GM23338 (cell line): ENCODE results near the gene CHRNA3. TPM values are rescaled to one million over a fixed set of nuclear protein-coding genes. Genes with fewer than 3 reads are reported as not detected.

ENCODE experiments used
- ATAC-seq: fragments of 200-7000 bp; cut with Tn5 transposase; 3 replicates; pipeline ENCODE4 v1.9.1; 2020
- DNase-seq: peaks from one replicate; pipeline ENCODE4 v3.0.0-alpha.2; 2015; ENCODE audit warnings: low spot score
- H2AFZ ChIP-seq: fragments of 200-600 bp; sonication (generic); 2 replicates; pipeline ENCODE4 v1.8.0; 2016; ENCODE audit warnings: antibody characterized with exemption, mild to moderate bottlenecking, moderate library complexity
- H3F3A ChIP-seq: fragments of 200-600 bp; sonication (generic); replicated peaks from 2 replicates; pipeline ENCODE4 v1.8.0; 2017; ENCODE audit warnings: antibody characterized with exemption, mixed run types, low read depth
- H3K27ac ChIP-seq: fragments of 200-600 bp; sonication (generic); 2 replicates; pipeline ENCODE4 v1.6.1; 2016; ENCODE audit warnings: low read depth
- H3K27me3 ChIP-seq: fragments of 200-600 bp; sonication (generic); 2 replicates; pipeline ENCODE4 v1.8.0; 2016; ENCODE audit warnings: mild to moderate bottlenecking, mixed run types, moderate library complexity; ENCODE audit not compliant: insufficient read depth
- H3K36me3 ChIP-seq: fragments of 200-600 bp; sonication (generic); 2 replicates; pipeline ENCODE4 v1.8.0; 2016; ENCODE audit warnings: mild to moderate bottlenecking; ENCODE audit not compliant: insufficient read depth
- H3K4me1 ChIP-seq: fragments of 200-600 bp; sonication (generic); 2 replicates; pipeline ENCODE4 v1.8.0; 2016; ENCODE audit warnings: mild to moderate bottlenecking, moderate library complexity; ENCODE audit not compliant: insufficient read depth
- H3K4me2 ChIP-seq: fragments of 200-600 bp; sonication (generic); 2 replicates; pipeline ENCODE4 v1.7.1; 2017; ENCODE audit warnings: mixed run types
- H3K4me3 ChIP-seq: fragments of 200-600 bp; sonication (generic); 2 replicates; pipeline ENCODE4 v1.6.1; 2016; ENCODE audit warnings: mixed run types
- H3K79me2 ChIP-seq: fragments of 200-600 bp; sonication (generic); replicated peaks from 2 replicates; pipeline ENCODE4 v1.8.0; 2017; ENCODE audit warnings: mild to moderate bottlenecking; ENCODE audit not compliant: insufficient read depth
- H3K9me2 ChIP-seq: fragments of 200-600 bp; sonication (generic); 2 replicates; pipeline ENCODE4 v1.8.0; 2017; ENCODE audit not compliant: insufficient read depth
- H4K20me1 ChIP-seq: fragments of 200-600 bp; sonication (generic); replicated peaks from 2 replicates; pipeline ENCODE4 v1.8.0; 2017; ENCODE audit warnings: mild to moderate bottlenecking; ENCODE audit not compliant: insufficient read depth
- H3K27ac Mint-ChIP-seq: 2 replicates; pipeline ENCODE4 v1.8.0; 2020; ENCODE audit warnings: inconsistent platforms, mild to moderate bottlenecking, moderate library complexity, mixed read lengths
- H3K27me3 Mint-ChIP-seq: 3 replicates; pipeline ENCODE4 v1.8.0; 2022; ENCODE audit warnings: low read depth, mild to moderate bottlenecking, moderate library complexity, mixed read lengths, inconsistent platforms; ENCODE audit not compliant: insufficient read depth, poor library complexity
- H3K36me3 Mint-ChIP-seq: 3 replicates; pipeline ENCODE4 v1.8.0; 2021; ENCODE audit warnings: low read depth, mild to moderate bottlenecking, inconsistent platforms, moderate library complexity, mixed read lengths
- H3K4me1 Mint-ChIP-seq: 3 replicates; pipeline ENCODE4 v1.8.0; 2020; ENCODE audit warnings: mild to moderate bottlenecking, inconsistent platforms, mixed read lengths
- H3K4me3 Mint-ChIP-seq: 3 replicates; pipeline ENCODE4 v1.8.0; 2021; ENCODE audit warnings: moderate library complexity, mild to moderate bottlenecking, inconsistent platforms, mixed read lengths
- H3K9me3 Mint-ChIP-seq: 3 replicates; pipeline ENCODE4 v1.8.0; 2020; ENCODE audit warnings: moderate library complexity, mild to moderate bottlenecking, inconsistent platforms, mixed read lengths
- CREB1 ChIP-seq: fragments of 250-450 bp; sonication (Bioruptor Pico); IDR thresholded peaks from 2 replicates; pipeline ENCODE4 v1.5.0; 2020; ENCODE audit warnings: low read depth, mild to moderate bottlenecking, moderate library complexity
- EZH2 ChIP-seq: fragments of 200-600 bp; sonication (generic); IDR thresholded peaks from one replicate; pipeline ENCODE4 v1.8.0; 2017; ENCODE audit warnings: antibody characterized with exemption, mild to moderate bottlenecking, low read depth; ENCODE audit not compliant: unreplicated experiment
- NANOG ChIP-seq: IDR thresholded peaks from 2 replicates; pipeline ENCODE4 v1.6.1; 2016; ENCODE audit warnings: antibody characterized with exemption, borderline replicate concordance
- ZNF462 ChIP-seq: fragments of 250-450 bp; sonication (Bioruptor Pico); IDR thresholded peaks from 2 replicates; pipeline ENCODE4 v1.5.0; 2020; ENCODE audit warnings: mild to moderate bottlenecking, moderate library complexity
- polyA plus RNA-seq: library from polyadenylated mRNA; unstranded; fragments of >200 nt; fragmentation: Nextera tagmentation; extraction: Ambion mirVana; gene quantifications from 2 replicates; pipeline ENCODE4 v1.2.1, GENCODE V29; 2016
- total RNA-seq: library from RNA; depleted of rRNA; stranded (reverse); fragments of >200 nt; shearing (Covaris generic); gene quantifications from 2 replicates; pipeline ENCODE4 v1.2.3, GENCODE V29; 2014
- TF ChIP-seq, protein P1 (sequence below), 2 experiments: fragments of 200-600 bp in 1 of 2; sonication (generic) in 1 of 2; conservative IDR thresholded peaks; 2 replicates each; pipeline versions ENCODE4 v1.5.1 to v1.6.1; 2016 to 2017; ENCODE audit warnings: antibody characterized with exemption in 2 of 2, low read depth in 2 of 2, mild to moderate bottlenecking in 2 of 2, moderate library complexity in 1 of 2
- TF ChIP-seq, protein P2 (sequence below): IDR thresholded peaks from 2 replicates; pipeline ENCODE4 v1.6.1; 2016; ENCODE audit warnings: antibody characterized with exemption

Gene CHRNA3
- total and polyA plus RNA-seq, 2 experiments from 2014 or later: 2.9 to 3.5 TPM

- Mint-ChIP-seq H3K36me3 (no peaks in the 10 kb centered on the region), H3K4me3 (peak overlapping the region; percentile 43; the same call in 2 of the 3 replicates), H3K27ac (no peak overlapping the region), H3K4me1 (peaks cover 21% of the 10 kb centered on the region), H3K27me3 (peaks cover 36% of the 10 kb centered on the region), H3K9me3 (peaks cover 4% of the 10 kb centered on the region; the same call in 1 of the 3 replicates)
- Histone ChIP-seq H3K9me2 (no peaks in the 10 kb centered on the region), H4K20me1 (no peaks in the 10 kb centered on the region), H3K36me3 (no peaks in the 10 kb centered on the region), H3K4me1 (no peaks in the 10 kb centered on the region), H3K79me2 (no peaks in the 10 kb centered on the region), H3K27me3 (peaks cover 44% of the 10 kb centered on the region), H3K27ac (no peak overlapping the region), H3K4me3 (no peak overlapping the region), H2AFZ (no peak overlapping the region), H3K4me2 (no peak overlapping the region), H3F3A (no peaks in the 10 kb centered on the region)
- DNase-seq (peak; percentile 96), ATAC-seq (peak; percentile 15)
- TF ChIP-seq EZH2: no peak
- TF ChIP-seq, protein P1, sequence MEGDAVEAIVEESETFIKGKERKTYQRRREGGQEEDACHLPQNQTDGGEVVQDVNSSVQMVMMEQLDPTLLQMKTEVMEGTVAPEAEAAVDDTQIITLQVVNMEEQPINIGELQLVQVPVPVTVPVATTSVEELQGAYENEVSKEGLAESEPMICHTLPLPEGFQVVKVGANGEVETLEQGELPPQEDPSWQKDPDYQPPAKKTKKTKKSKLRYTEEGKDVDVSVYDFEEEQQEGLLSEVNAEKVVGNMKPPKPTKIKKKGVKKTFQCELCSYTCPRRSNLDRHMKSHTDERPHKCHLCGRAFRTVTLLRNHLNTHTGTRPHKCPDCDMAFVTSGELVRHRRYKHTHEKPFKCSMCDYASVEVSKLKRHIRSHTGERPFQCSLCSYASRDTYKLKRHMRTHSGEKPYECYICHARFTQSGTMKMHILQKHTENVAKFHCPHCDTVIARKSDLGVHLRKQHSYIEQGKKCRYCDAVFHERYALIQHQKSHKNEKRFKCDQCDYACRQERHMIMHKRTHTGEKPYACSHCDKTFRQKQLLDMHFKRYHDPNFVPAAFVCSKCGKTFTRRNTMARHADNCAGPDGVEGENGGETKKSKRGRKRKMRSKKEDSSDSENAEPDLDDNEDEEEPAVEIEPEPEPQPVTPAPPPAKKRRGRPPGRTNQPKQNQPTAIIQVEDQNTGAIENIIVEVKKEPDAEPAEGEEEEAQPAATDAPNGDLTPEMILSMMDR (conservative IDR thresholded peaks at IDR 0.05; ENCODE audit: low read depth in 2 of 2): peak; percentile 95
- TF ChIP-seq NANOG: no peak
- TF ChIP-seq, protein P2, sequence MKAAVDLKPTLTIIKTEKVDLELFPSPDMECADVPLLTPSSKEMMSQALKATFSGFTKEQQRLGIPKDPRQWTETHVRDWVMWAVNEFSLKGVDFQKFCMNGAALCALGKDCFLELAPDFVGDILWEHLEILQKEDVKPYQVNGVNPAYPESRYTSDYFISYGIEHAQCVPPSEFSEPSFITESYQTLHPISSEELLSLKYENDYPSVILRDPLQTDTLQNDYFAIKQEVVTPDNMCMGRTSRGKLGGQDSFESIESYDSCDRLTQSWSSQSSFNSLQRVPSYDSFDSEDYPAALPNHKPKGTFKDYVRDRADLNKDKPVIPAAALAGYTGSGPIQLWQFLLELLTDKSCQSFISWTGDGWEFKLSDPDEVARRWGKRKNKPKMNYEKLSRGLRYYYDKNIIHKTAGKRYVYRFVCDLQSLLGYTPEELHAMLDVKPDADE: 0 out of 2 replicates have a peak, but pooled peaks have one; percentile 14
- TF ChIP-seq CREB1 (CRISPR knock-in tag): no peak
- TF ChIP-seq ZNF462 (CRISPR knock-in tag): no peak
Measured at GRCh38 chr15:78618490-78618934, 2.3 kb downstream of the CHRNA3 start.
